ENCODE results near the gene SARM1. TPM values are rescaled to one million over a fixed set of nuclear protein-coding genes. Genes with fewer than 3 reads are reported as not detected.
A peak's percentile ranks its signal among the peaks of the same experiment; 100 is the strongest.

SARM1 gene
- total and polyA plus RNA-seq, 2 of the 13 experiments (the other 11 are each of a cell fraction or from before 2014, with no cell fraction given) = 0.73 to 0.86 TPM

- no peak for TF ChIP-seq DZIP1 (CRISPR knock-in tag; IDR thresholded peaks at IDR 0.05)
- TF ChIP-seq ZNF12 (CRISPR knock-in tag; IDR thresholded peaks at IDR 0.05) = no peak
- TF ChIP-seq ZNF616 (CRISPR knock-in tag; IDR thresholded peaks at IDR 0.05; ENCODE audit: low read depth) = no peak
- no peak for TF ChIP-seq ZBED4 (CRISPR knock-in tag; IDR thresholded peaks at IDR 0.05; ENCODE audit: borderline replicate concordance)
- no peak; the same call in 1 of the 2 replicates for TF ChIP-seq SP2 (CRISPR knock-in tag; IDR thresholded peaks at IDR 0.05)
- no peak for TF ChIP-seq ZNF367 (CRISPR knock-in tag; IDR thresholded peaks at IDR 0.05; ENCODE audit: borderline replicate concordance)
- TF ChIP-seq, protein P1, sequence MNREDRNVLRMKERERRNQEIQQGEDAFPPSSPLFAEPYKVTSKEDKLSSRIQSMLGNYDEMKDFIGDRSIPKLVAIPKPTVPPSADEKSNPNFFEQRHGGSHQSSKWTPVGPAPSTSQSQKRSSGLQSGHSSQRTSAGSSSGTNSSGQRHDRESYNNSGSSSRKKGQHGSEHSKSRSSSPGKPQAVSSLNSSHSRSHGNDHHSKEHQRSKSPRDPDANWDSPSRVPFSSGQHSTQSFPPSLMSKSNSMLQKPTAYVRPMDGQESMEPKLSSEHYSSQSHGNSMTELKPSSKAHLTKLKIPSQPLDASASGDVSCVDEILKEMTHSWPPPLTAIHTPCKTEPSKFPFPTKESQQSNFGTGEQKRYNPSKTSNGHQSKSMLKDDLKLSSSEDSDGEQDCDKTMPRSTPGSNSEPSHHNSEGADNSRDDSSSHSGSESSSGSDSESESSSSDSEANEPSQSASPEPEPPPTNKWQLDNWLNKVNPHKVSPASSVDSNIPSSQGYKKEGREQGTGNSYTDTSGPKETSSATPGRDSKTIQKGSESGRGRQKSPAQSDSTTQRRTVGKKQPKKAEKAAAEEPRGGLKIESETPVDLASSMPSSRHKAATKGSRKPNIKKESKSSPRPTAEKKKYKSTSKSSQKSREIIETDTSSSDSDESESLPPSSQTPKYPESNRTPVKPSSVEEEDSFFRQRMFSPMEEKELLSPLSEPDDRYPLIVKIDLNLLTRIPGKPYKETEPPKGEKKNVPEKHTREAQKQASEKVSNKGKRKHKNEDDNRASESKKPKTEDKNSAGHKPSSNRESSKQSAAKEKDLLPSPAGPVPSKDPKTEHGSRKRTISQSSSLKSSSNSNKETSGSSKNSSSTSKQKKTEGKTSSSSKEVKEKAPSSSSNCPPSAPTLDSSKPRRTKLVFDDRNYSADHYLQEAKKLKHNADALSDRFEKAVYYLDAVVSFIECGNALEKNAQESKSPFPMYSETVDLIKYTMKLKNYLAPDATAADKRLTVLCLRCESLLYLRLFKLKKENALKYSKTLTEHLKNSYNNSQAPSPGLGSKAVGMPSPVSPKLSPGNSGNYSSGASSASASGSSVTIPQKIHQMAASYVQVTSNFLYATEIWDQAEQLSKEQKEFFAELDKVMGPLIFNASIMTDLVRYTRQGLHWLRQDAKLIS (CRISPR knock-in tag; IDR thresholded peaks at IDR 0.05) = no peak
- no peak for TF ChIP-seq MLLT10 (CRISPR knock-in tag; IDR thresholded peaks at IDR 0.05)
- no peak for TF ChIP-seq DDIT3 (CRISPR knock-in tag; IDR thresholded peaks at IDR 0.05)
- no peak for TF ChIP-seq NKX3-1 (CRISPR knock-in tag; IDR thresholded peaks at IDR 0.05)
- TF ChIP-seq PHF5A (CRISPR knock-in tag; IDR thresholded peaks at IDR 0.05; ENCODE audit: low read depth, unreplicated experiment) = no peak
- no peak; the same call in 1 of the 2 replicates for TF ChIP-seq TMF1 (CRISPR knock-in tag; IDR thresholded peaks at IDR 0.05; ENCODE audit: low read depth)
- TF ChIP-seq PHF8 (CRISPR knock-in tag; IDR thresholded peaks at IDR 0.05) = peak; percentile 88
- TF ChIP-seq NR2F1 (CRISPR knock-in tag; IDR thresholded peaks at IDR 0.05) = no peak
- no peak for TF ChIP-seq HNRNPK (IDR thresholded peaks at IDR 0.05; ENCODE audit: low read depth, low read length, poor library complexity, severe bottlenecking)
- TF ChIP-seq HOMEZ (CRISPR knock-in tag; IDR thresholded peaks at IDR 0.05; ENCODE audit: low read depth) = no peak
These were observed 34.4 kb downstream of the SARM1 start, which contains the start of gene SLC46A1 (continued) for GRCh38 chr17:28405632-28406472.
